Neural progenitor cell (in vitro differentiated cells): ENCODE results near the gene NCKAP5L. TPM values are rescaled to one million over a fixed set of nuclear protein-coding genes. Genes with fewer than 3 reads are reported as not detected.

Experiments used
- DNase-seq: peaks from one replicate; pipeline ENCODE4 v3.0.0-alpha.2; 2016; ENCODE audit warnings: low spot score
- H2AFZ ChIP-seq: fragments of 200-600 bp; sonication (generic); replicated peaks from 2 replicates; pipeline ENCODE4 v1.6.1; 2016; ENCODE audit warnings: antibody characterized with exemption
- H3F3A ChIP-seq: fragments of 200-600 bp; sonication (generic); 2 replicates; pipeline ENCODE4 v1.6.1; 2016; ENCODE audit warnings: antibody characterized with exemption, low read depth
- H3K27ac ChIP-seq: fragments of 200-600 bp; sonication (generic); 2 replicates; pipeline ENCODE4 v1.5.1; 2016; ENCODE audit warnings: mild to moderate bottlenecking
- H3K27me3 ChIP-seq: fragments of 200-600 bp; sonication (generic); 2 replicates; pipeline ENCODE4 v1.6.1; 2016; ENCODE audit warnings: mild to moderate bottlenecking, moderate library complexity
- H3K36me3 ChIP-seq: fragments of 200-600 bp; sonication (generic); 2 replicates; pipeline ENCODE4 v1.5.1; 2016
- H3K4me1 ChIP-seq: fragments of 200-600 bp; sonication (generic); 2 replicates; pipeline ENCODE4 v1.6.1; 2016; ENCODE audit warnings: mixed run types
- H3K4me2 ChIP-seq: fragments of 200-600 bp; sonication (generic); 2 replicates; pipeline ENCODE4 v1.6.1; 2016
- H3K4me3 ChIP-seq: fragments of 200-600 bp; sonication (generic); 2 replicates; pipeline ENCODE4 v1.5.1; 2016
- H3K79me2 ChIP-seq: fragments of 200-600 bp; sonication (generic); 2 replicates; pipeline ENCODE4 v1.6.1; 2016; ENCODE audit warnings: low read depth
- H3K9ac ChIP-seq: fragments of 200-600 bp; sonication (generic); 2 replicates; pipeline ENCODE4 v1.6.1; 2016
- H3K9me3 ChIP-seq: fragments of 200-600 bp; sonication (generic); 2 replicates; pipeline ENCODE4 v1.5.1; 2016; ENCODE audit warnings: low read depth
- H4K20me1 ChIP-seq: fragments of 200-600 bp; sonication (generic); 2 replicates; pipeline ENCODE4 v1.6.1; 2016; ENCODE audit warnings: low read depth
- H3K27ac Mint-ChIP-seq: 3 replicates; pipeline ENCODE4 v1.8.0; 2021; ENCODE audit warnings: mixed read lengths
- H3K27me3 Mint-ChIP-seq: 2 replicates; pipeline ENCODE4 v1.8.0; 2022; ENCODE audit warnings: low read depth, mild to moderate bottlenecking, inconsistent platforms, moderate library complexity, mixed read lengths; ENCODE audit not compliant: insufficient read depth
- H3K36me3 Mint-ChIP-seq: 3 replicates; pipeline ENCODE4 v1.8.0; 2021; ENCODE audit warnings: mixed read lengths
- H3K4me1 Mint-ChIP-seq: 3 replicates; pipeline ENCODE4 v1.8.0; 2021; ENCODE audit warnings: mixed read lengths
- H3K4me3 Mint-ChIP-seq: 3 replicates; pipeline ENCODE4 v1.8.0; 2021; ENCODE audit warnings: mild to moderate bottlenecking, moderate library complexity, mixed read lengths
- H3K9me3 Mint-ChIP-seq: 3 replicates; pipeline ENCODE4 v1.8.0; 2020; ENCODE audit warnings: mixed read lengths
- EZH2 ChIP-seq: fragments of 200-600 bp; sonication (generic); IDR thresholded peaks from 2 replicates; pipeline ENCODE4 v1.6.1; 2017; ENCODE audit warnings: antibody characterized with exemption, mild to moderate bottlenecking, moderate library complexity
- EZH2phosphoT487 ChIP-seq: fragments of 200-600 bp; sonication (generic); IDR thresholded peaks from 2 replicates; pipeline ENCODE4 v1.6.1; 2017; ENCODE audit warnings: antibody characterized with exemption
- total RNA-seq: library from RNA; depleted of rRNA; stranded (reverse); fragments of >200 nt; gene quantifications from 2 replicates; pipeline ENCODE4 v1.2.3, GENCODE V29; 2015; ENCODE audit warnings: low replicate concordance
- TF ChIP-seq, protein P1 (sequence below): fragments of 200-600 bp; sonication (generic); IDR thresholded peaks from 2 replicates; pipeline ENCODE4 v1.5.1; 2017; ENCODE audit warnings: antibody characterized with exemption, mild to moderate bottlenecking

The NCKAP5L gene
- total RNA-seq, 1 donor from 2014 or later, result 5.6 TPM

- H3K27me3 ChIP-seq, result no peaks in the 10 kb centered on the region
- Mint-ChIP-seq H3K27ac (no peak overlapping the region), H3K4me3 (no peak overlapping the region), H3K4me1 (no peaks in the 10 kb centered on the region), H3K9me3 (no peaks in the 10 kb centered on the region), H3K27me3 (peaks cover 4% of the 10 kb centered on the region), H3K36me3 (peaks cover 50% of the 10 kb centered on the region)
- TF ChIP-seq, protein P1, sequence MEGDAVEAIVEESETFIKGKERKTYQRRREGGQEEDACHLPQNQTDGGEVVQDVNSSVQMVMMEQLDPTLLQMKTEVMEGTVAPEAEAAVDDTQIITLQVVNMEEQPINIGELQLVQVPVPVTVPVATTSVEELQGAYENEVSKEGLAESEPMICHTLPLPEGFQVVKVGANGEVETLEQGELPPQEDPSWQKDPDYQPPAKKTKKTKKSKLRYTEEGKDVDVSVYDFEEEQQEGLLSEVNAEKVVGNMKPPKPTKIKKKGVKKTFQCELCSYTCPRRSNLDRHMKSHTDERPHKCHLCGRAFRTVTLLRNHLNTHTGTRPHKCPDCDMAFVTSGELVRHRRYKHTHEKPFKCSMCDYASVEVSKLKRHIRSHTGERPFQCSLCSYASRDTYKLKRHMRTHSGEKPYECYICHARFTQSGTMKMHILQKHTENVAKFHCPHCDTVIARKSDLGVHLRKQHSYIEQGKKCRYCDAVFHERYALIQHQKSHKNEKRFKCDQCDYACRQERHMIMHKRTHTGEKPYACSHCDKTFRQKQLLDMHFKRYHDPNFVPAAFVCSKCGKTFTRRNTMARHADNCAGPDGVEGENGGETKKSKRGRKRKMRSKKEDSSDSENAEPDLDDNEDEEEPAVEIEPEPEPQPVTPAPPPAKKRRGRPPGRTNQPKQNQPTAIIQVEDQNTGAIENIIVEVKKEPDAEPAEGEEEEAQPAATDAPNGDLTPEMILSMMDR, result no peak
- TF ChIP-seq EZH2phosphoT487 (no peak), EZH2 (no peak)
- DNase-seq, result no peak
- H3K9ac ChIP-seq, result no peak overlapping the region
- H3K9me3 ChIP-seq, result no peaks in the 10 kb centered on the region
- peaks cover 47% of the 10 kb centered on the region for H3F3A ChIP-seq
- H3K4me2 ChIP-seq, result no peak overlapping the region
- H2AFZ ChIP-seq, result no peak overlapping the region
- peaks cover 17% of the 10 kb centered on the region for H4K20me1 ChIP-seq
- no peak overlapping the region for H3K27ac ChIP-seq
- no peaks in the 10 kb centered on the region for H3K4me1 ChIP-seq
- H3K36me3 ChIP-seq, result peaks cover 27% of the 10 kb centered on the region
- H3K4me3 ChIP-seq, result no peak overlapping the region
- no peaks in the 10 kb centered on the region for H3K79me2 ChIP-seq
Observed at GRCh38 chr12:49761677-49762467, 66.3 kb downstream of the NCKAP5L start.

GRCh38 chr12:49750996-49751393, 77.2 kb downstream of the NCKAP5L start:
- Histone ChIP-seq H3F3A (peaks cover 13% of the 10 kb centered on the region), H3K4me3 (no peak overlapping the region), H3K9ac (no peak overlapping the region), H3K27me3 (no peaks in the 10 kb centered on the region), H3K9me3 (no peaks in the 10 kb centered on the region), H3K79me2 (peaks cover 94% of the 10 kb centered on the region), H3K36me3 (peaks cover 21% of the 10 kb centered on the region), H4K20me1 (peaks cover 84% of the 10 kb centered on the region), H3K4me1 (peaks cover 7% of the 10 kb centered on the region), H3K27ac (no peak overlapping the region), H3K4me2 (no peak overlapping the region), H2AFZ (no peak overlapping the region)
- Mint-ChIP-seq H3K36me3 (peaks cover 23% of the 10 kb centered on the region), H3K27ac (no peak overlapping the region), H3K4me1 (peaks cover 2% of the 10 kb centered on the region), H3K27me3 (peaks cover 3% of the 10 kb centered on the region), H3K9me3 (no peaks in the 10 kb centered on the region), H3K4me3 (no peak overlapping the region)
- TF ChIP-seq, protein P1, result no peak
- no peak for TF ChIP-seq EZH2phosphoT487
- TF ChIP-seq EZH2, result no peak
- DNase-seq, result no peak

GRCh38 chr12:49750027-49750995, 77.9 kb downstream of the NCKAP5L start:
- Histone ChIP-seq H3K79me2 (peaks cover 99% of the 10 kb centered on the region), H3K27ac (peak overlapping the region; percentile 4), H4K20me1 (peaks cover 91% of the 10 kb centered on the region), H3K4me1 (peaks cover 7% of the 10 kb centered on the region), H3K9ac (no peak overlapping the region), H3K4me3 (no peak overlapping the region), H2AFZ (no peak overlapping the region), H3K4me2 (peak overlapping the region; percentile 29), H3K36me3 (peaks cover 21% of the 10 kb centered on the region), H3K27me3 (no peaks in the 10 kb centered on the region), H3K9me3 (no peaks in the 10 kb centered on the region), H3F3A (peaks cover 13% of the 10 kb centered on the region)
- H3K9me3 Mint-ChIP-seq, result no peaks in the 10 kb centered on the region
- peaks cover 21% of the 10 kb centered on the region for H3K36me3 Mint-ChIP-seq
- H3K4me1 Mint-ChIP-seq, result peaks cover 2% of the 10 kb centered on the region
- DNase-seq, result peak; percentile 14
- no peak overlapping the region for H3K4me3 Mint-ChIP-seq
- peaks cover 3% of the 10 kb centered on the region for H3K27me3 Mint-ChIP-seq
- H3K27ac Mint-ChIP-seq, result no peak overlapping the region
- TF ChIP-seq, protein P1, result no peak
- TF ChIP-seq EZH2phosphoT487 (no peak), EZH2 (no peak)
